ENCODE data around the gene PLEKHA7.
"Not testable (repeated sequence)": the region's sequence is repeated elsewhere in the genome, so short reads cannot be mapped to it uniquely, and the experiment has no call there.

Gene PLEKHA7, protein sequence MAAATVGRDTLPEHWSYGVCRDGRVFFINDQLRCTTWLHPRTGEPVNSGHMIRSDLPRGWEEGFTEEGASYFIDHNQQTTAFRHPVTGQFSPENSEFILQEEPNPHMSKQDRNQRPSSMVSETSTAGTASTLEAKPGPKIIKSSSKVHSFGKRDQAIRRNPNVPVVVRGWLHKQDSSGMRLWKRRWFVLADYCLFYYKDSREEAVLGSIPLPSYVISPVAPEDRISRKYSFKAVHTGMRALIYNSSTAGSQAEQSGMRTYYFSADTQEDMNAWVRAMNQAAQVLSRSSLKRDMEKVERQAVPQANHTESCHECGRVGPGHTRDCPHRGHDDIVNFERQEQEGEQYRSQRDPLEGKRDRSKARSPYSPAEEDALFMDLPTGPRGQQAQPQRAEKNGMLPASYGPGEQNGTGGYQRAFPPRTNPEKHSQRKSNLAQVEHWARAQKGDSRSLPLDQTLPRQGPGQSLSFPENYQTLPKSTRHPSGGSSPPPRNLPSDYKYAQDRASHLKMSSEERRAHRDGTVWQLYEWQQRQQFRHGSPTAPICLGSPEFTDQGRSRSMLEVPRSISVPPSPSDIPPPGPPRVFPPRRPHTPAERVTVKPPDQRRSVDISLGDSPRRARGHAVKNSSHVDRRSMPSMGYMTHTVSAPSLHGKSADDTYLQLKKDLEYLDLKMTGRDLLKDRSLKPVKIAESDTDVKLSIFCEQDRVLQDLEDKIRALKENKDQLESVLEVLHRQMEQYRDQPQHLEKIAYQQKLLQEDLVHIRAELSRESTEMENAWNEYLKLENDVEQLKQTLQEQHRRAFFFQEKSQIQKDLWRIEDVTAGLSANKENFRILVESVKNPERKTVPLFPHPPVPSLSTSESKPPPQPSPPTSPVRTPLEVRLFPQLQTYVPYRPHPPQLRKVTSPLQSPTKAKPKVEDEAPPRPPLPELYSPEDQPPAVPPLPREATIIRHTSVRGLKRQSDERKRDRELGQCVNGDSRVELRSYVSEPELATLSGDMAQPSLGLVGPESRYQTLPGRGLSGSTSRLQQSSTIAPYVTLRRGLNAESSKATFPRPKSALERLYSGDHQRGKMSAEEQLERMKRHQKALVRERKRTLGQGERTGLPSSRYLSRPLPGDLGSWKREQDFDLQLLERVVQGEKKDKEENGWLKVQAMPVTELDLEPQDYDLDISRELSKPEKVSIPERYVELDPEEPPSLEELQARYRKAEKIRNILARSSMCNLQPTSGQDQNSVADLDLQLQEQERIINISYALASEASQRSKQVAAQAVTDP

DNA sequence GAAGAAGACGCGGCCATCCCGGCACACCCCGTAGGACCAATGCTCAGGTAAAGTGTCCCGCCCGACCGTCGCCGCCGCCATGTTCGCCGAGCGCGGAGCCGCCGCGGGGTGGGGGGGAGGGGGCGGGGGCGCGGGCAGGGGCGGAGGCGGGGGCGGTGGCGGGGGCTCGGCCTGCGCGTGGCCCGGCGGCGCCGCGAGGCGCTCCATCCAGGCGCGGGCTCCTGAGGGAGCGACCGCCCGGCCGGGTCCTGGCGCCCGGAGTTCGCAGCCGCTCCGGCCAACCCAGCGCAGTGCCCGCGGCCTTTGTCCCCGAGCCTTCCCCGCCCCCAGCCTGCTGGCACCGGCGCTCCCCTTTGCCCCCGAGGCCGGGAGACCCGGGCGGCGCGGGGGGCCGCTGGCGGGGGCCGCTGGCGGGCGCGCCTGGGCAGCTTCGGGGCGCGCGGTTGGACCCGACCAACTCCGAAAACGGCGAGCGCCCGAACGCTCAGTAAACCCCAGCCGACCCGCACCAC lies at the start of gene PLEKHA7:
PLEKHA7 (minus strand) TSS at position 94 of the 512 bp plus-strand sequence; CDS start at position 81, 13 bp downstream.
- peak in 1 of 2 experiments; percentile 24 for DNase-seq

DNA sequence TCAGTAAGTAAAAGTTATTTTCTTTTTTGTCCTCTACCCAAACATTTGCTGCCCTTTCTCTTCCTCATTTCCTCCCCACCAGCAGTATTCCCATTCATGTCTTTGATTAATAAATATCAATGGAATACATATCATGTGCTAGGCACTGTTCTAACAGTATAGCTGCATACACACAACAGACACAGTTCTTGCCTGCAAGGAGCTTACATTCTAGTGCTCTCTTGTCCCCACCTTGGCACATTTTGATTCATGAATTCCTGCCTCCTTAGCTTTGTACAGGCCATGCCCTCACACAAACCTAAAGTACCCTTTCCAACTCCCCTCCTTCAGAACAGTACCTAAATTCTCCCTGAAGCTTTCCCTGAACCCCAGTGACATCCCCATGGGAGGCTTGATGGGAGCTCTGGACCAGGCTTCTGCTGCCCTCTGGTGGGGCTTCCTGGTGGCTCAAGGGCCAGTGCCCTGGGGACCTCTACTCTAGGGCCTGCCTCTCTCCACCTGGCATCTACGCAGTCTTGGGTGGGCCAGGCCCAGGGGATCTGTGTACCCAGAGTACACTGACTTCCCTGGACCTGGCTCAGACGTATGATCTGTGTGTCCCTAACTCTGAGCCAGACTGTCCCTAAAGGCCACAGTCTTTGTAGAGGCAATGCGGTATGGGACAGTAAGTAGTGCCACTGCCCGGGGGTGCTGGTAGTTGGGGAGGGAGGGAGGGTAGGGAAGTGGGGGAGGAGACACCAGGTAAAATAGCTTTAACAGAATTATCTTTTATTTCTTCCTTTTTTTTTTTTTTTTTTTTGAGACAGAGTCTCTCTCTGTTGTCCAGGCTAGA lies 49.2 kb upstream of the PLEKHA7 start:
- peak; percentile 19 to 24 for DNase-seq

DNA sequence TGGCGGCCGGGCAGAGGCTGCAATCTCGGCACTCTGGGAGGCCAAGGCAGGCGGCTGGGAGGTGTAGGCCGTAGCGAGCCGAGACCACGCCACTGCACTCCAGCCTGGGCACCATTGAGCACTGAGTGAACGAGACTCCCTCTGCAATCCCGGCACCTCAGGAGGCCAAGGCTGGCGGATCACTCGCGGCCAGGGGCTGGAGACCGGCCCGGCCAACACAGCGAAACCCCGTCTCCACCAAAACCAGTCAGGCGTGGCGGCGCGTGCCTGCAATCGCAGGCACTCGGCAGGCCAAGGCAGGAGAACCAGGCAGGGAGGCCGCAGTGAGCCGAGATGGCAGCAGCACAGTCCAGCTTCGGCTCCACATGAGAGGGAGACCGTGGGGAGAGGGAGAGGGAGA lies 36.9 kb upstream of the PLEKHA7 start:
- DNase-seq = not testable (repeated sequence)

DNA sequence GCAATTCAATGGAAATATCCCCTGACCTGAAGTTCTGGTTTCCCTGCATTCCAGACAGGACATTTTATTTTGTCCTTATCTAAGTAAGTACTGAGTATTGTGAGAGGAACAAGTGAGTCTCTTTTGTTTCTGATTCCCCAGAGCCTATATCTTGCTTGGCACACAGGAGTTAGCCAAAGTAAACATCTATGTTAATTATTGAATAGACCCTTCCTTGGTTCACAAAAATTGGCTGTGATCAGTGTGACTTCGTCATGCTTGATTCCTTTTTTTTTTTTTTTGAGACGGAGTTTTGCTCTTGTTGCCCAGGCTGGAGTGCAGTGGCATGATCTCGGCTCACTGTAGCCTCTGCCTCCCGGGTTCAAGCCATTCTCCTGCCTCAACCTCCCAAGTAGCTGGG lies 34.3 kb upstream of the PLEKHA7 start:
- not testable (repeated sequence) for DNase-seq

DNA sequence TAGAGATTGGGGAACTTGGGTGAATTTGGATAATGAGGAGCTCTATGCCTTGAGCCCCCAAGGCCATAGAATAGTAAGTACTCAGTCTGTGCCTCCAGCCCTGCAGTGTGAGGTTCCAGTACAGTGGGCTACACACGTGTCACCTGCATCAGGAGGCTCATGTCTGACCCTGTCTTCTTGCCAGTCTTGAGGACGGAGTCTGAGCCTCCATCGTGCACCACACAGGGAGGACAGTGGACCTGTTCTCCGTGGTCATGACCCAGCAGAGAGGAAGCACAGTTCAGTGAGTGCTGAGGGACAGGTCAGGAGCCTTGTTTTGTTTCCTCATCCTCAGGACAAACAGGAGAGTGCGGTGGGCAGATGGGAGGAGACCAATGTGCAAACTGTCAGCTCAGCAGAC lies 32.5 kb upstream of the PLEKHA7 start:
- DNase-seq = no peak

DNA sequence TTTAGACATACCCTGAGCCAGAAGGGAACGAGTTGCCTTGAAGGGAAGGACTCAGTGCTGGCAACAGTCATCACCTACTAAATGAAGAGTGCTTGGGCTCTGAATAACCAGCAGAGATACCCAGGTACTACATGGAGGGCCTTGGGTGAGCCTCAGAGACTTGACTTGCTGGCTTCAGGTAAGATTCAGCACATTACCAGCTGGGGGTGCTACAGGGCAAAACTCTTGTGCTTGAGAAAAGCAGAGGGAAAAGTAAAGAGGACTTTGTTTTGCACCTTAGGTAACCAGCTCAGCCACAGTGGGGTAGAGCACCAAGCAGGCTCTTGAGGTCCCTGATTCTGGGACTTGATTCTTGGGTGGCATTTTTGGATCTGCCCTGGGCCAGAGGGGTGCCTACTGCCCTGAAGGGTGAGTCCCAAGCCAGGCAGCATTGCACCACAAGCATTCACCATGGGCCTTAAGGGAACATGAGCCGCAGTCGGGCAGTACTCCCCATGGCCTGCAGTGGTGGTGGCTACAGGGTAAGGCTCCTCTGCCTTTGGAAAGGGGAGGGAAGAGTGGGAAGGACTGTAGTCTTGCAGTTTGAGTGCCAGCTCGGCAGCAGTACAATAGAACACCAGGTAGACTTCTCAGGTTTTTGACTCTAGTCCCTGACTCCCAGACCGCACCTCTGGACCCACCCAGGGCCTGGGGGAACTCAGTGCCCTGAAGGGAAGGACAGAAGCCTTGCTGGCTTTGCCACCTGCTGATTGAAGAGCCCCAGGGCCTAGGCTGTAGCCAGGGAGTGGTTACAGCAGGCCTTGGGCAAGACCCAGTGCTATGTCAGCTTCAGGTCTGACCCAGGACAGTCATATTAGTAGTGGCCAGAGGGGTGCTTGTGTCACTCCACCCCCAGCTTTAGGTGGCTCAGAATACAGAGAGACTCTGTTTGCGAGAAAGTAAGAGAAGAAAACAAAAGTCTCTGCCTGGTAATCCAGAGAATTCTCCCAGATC lies 22.7 kb upstream of the PLEKHA7 start:
- DNase-seq = no peak

DNA sequence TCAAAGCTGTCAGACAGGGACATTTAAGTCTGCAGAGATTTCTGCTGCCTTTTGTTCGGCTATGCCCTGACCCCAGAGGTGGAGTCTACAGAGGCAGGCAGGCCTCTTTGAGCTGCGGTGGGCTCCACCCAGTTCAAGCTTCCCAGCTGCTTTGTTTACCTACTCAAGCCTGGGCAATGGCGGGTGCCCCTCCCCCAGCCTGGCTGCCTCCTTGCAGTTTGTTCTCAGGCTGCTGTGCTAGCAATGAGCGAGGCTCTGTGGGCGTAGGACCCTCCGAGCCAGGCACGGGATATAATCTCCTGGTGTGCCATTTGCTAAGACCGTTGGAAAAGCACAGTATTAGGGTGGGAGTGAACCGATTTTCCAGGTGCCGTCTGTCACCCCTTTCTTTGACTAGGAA lies 19.8 kb upstream of the PLEKHA7 start:
- not testable (repeated sequence) for DNase-seq

DNA sequence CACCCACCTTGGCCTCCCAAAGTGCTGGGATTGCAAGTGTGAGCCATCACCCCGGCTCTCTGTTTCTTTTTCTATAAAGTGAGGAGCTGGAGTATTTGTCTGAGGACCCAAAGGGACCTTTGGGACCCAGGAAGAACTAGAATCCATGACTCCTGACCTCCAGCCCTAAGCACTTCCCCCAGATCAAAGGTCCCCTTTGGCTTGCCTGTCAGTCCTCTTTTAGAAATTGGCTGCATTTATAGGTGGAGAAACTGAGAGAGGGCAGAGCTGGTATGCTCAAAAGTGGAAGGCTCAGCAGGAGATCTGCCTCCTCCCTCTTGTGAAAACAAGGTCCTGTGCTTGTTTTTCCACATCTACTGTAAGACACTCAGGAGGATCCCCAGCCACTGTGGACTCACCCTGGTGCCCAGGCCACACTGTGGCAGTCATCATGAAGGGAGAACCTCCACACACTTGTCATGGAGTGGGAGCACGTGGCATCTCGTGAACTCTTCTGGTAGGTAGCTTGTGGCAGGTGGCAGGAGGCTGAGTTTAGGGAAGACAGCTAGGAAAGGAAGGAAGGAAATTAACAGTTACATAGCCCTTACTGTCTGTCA lies 12.4 kb upstream of the PLEKHA7 start:
- DNase-seq = no peak

DNA sequence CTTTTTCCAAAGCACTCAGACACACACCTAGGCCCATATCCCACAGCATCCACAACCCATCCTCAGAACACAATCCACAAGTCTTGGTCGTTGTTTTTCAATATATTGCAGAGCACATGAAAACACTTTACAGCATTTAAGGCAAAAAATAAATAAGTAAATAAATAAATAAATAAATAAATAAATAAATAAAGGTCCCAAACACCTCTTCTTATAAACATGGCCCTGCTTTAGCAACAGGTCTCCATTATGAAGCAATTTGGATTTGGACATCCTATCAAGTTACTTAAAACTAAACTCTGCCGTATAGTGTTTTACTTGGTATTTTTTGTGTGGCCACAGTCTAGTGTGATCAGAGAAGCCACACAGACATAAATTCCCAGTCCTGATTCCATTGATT lies 10.7 kb upstream of the PLEKHA7 start:
- DNase-seq = no peak

DNA sequence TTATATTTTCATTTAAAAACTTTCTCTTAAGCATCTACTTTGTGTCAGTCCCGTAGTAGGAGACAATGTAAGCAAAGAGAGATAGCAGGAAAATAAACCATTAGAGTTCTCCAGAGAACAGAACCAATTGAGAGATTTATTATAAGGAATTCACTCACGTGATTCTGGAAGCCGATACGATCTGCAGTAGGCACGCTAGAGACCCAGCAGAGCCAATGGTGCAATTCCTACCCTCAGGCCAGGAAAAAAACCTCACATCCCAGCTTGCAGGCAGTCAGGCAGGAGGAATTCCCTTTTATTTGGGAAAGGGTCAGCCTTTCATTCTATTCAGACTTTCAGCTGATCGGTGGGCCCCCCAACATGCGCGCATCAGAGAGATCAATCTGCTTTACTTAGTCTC lies 7.3 kb upstream of the PLEKHA7 start:
- DNase-seq = no peak

DNA sequence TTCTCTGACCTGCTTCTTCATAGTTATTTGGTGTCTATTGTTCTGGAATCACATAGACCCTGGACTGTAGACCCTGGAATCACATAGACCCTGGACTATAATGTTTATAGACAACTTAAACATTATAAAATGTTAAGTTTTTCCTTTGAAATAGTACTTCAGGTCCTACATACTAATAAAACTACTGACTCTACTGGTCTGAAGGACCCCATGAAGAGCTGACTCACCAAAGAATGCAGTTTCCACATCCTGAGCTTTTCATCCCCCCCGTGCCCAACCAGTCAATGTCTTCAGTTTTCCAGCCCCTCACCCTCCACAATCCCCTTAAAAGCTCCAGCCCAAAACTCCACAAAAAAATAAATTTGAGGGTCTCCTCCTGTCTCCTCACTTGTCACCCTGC lies 6.6 kb upstream of the PLEKHA7 start:
- DNase-seq = no peak

DNA sequence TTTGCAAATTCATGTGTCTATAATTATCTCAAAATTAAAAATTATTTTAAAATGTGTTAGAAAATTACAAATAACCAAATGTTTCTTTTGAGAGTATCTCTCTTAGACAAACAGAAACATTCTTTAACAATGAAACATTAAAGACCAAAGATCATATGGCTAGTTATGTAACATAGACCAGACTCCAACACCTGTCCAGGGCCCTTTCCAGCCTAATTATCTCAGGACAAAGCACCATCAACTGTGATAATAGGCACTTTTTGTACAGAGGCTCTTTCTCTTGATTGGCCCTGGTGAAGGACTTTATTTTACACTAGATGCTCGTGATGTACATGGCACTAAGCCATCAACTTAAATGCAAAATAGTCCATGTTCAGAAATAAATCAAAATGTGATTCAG lies 5.0 kb upstream of the PLEKHA7 start:
- no peak for DNase-seq

DNA sequence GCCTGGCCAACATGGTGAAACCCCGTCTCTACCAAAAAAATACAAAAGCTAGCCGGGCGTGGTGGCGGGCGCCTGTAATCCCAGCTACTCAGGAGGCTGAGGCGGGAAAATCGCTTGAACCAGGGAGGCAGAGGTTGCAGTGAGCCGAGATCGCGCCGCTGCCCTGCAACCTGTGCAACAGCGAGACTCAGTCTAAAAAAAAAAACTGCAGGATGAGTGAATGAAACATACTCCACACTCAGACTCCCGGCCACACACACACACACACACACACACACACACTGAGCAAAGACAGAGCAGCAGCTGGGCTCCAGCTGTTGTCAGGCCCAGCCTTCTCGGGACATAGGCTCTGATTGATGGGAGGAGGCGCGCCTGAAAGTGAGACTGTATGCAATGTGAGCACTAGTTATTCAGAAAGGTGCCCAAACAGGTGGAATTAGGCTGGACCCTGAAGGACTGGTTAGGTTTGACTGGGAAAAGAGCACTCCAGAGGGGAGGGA lies 1.5 kb upstream of the PLEKHA7 start:
- no peak for DNase-seq

DNA sequence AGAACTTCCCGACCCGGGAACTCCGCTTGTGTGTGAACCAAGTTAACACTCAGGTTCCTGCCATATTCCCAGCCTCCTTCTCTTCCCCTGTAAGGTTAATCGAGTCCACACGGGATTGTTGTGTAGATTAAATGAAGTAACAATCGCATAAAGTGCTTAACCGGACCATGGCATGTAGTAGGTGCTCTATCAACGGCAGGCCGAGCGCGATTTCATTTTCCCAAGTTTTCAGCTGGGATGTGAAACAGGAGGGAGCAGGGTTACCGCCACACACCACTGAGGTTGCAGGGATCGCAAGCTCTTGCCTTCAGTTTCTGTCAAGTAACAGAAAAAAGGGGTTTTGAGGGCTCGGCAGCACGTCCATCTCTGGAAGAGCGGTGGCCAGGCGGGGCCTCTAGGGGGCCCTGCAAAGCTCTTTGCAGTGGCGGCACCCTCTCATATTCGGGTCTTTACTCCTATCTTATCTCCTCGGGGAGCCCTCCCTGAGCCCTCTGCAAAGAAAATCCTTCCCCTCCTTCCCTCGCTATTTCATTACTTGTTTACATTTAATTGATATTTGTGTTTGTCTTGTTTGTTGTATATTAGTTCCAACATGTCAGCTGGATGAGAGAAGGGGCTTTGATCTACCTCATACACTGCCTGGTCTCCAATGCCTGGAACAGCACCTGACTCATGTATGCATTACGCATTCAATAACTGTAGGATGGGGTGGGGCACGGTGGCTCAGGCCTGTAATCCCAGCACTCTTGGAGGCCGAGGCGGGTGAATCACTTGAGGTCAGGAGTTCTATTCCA lies 816 bp upstream of the PLEKHA7 start:
- no peak for DNase-seq

DNA sequence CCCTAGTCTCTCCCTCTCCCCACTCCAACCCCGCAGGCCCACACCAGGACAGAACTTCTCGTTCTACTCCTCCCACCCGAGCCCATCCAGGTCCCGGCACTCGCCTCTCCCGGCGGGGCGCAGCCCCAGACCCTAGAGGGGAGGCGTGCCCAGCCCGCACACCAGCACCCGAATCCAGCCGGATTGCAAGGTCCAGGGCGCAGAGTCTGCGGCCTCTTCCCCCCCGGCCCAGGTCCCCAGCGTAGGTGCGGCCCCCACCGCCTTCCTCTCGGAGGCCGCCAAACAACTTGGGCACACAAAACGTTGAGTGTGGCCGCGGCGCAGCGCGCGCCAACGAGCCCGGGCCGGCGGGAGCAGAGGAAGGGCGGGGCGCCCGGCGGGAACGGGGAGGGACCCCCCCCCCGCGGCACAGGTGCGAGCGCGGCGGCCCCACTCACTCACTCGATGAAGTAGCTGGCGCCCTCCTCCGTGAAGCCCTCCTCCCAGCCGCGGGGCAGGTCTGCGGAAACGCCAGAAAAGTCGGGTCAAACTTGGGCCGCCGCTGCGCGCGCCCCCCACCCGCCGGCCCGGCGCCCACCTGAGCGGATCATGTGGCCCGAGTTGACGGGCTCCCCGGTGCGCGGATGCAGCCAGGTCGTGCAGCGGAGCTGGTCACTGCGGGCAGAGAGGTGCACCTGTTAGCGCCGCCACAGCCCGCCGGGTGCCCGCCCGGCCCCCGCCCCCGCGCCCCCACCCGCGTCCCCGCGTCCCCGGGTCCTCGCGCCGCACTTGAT lies 480 bp downstream of the PLEKHA7 start:
- DNase-seq = peak in 1 of 2 experiments; percentile 36

DNA sequence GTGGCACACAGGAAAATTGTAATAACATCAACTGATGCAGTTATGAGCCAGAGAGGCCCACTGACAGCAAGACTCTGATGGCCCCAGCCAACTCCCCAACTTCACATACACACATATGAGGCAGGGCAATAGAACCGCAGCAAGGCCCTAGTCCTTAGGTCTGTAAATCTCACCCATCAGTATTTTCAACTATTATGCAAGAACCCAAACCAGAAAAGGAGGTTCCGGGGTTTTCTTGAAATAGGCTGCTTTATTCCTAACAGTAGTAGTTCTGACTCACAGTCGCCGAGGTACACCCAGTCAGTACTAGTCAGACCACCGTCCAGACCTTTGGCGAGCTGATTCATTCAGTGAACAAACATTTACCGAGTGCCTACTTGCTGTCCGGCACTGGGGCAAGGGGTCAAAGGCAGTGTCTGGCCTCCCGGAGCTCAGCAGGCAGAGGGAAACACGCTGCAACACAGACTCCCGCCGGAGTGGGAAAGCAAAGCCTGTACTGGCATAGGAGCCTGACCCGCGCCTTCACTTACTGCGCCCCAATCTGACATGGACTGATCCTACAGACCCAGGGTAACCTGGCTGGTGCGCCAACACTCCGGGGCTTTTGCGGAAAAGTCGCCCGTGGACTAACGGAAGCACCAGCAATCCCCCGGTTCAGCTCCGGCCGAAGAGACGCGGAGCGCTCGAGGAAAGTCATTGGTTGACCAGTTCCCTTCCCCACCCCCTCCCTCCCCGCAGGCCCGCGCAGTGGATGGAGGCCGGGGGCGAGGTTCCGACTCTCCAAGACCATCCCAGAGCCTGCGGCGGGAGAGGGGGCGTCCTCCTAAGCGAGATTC lies 1.3 kb downstream of the PLEKHA7 start:
- DNase-seq = no peak

DNA sequence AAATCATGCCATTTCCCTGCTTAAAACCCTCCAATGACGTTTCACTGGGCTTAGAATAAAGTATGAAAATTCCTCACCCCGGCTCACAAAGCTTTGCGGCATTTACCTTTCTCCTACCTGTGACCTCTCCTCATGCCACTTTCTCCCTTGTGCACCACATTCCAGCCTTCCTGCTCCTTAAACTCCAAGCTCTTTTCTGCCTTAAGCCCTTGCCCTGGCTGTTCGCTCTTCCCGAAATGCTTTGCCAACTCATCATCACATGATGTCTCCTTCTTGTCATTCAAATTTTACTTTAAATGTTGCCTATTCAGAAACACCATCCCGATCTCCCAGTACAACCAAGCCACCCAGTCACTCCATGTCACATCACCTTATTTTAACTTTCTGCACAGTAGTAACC lies 2.0 kb downstream of the PLEKHA7 start:
- DNase-seq = no peak

Data from NCI-H187 (cell line).